ENCODE results near the gene AHI1. TPM values are rescaled to one million over a fixed set of nuclear protein-coding genes. Genes with fewer than 3 reads are reported as not detected.

The AHI1 gene
- polyA plus RNA-seq, 2 donors = 3.9 to 8.8 TPM

DNA sequence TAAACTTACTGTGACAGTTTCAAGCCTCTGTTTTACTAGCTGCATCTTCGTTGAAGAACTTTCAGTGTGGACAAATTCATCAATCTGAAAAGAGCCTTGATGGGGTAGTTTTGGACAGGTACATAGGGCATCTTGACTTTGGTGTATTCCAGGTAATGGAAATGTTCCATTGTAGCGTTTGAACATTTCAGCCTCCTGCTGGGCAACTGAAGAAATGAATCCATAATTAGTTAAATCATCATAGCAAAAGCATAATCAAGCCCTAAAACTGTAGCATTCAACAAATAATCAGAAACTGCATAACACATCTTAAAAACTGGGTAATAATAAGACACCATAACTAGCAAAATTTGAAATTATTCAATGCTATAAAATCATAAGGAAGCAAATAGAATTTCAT, 86.2 kb downstream of the AHI1 start:
- WGBS, 2 donors = 68 to 73% methylated on average over 2 of the region's 2 CpGs
- Histone ChIP-seq H3K27me3 (ENCODE audit: control insufficient read depth in 1 of 2, insufficient read depth in 2 of 2, low read length in 2 of 2) (no peaks in the 10 kb centered on the region), H3K27ac (ENCODE audit: low read depth in 2 of 2, low read length in 1 of 2) (no peak overlapping the region), H3K4me1 (ENCODE audit: control insufficient read depth in 2 of 2, insufficient read depth in 2 of 2, low read length in 1 of 2) (no peaks in the 10 kb centered on the region), H3K36me3 (ENCODE audit: control insufficient read depth in 2 of 2, insufficient read depth in 2 of 2, low read length in 1 of 2) (no peaks in the 10 kb centered on the region), H3K4me3 (ENCODE audit: low read depth in 1 of 2, low read length in 2 of 2) (no peak overlapping the region), H3K9me3 (ENCODE audit: control insufficient read depth in 2 of 2, insufficient read depth in 1 of 2, low read depth in 1 of 2, low read length in 1 of 2) (no peaks in the 10 kb centered on the region)

DNA sequence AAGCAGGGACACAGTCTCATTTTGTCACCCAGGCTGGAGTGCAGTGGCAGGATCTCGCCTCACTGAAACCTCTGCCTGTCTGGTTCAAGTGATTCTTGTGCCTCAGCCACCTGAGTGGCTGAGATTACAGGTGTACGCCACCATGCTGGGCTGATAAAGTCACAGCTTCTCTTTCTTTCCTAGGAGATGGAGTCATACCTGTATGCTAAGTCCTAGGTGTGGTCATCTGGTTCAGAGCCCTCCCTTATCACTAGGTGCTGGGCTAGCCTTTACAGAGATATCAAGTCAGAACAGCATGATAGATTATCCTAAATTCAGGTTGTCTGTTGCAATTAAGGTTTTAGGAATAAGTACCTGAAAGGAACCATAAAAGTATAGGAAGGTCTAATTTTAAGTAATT, 86.7 kb downstream of the AHI1 start:
- Histone ChIP-seq H3K9me3 (ENCODE audit: control insufficient read depth in 2 of 2, insufficient read depth in 1 of 2, low read depth in 1 of 2, low read length in 1 of 2) (no peaks in the 10 kb centered on the region), H3K27ac (ENCODE audit: low read depth in 2 of 2, low read length in 1 of 2) (no peak overlapping the region), H3K27me3 (ENCODE audit: control insufficient read depth in 1 of 2, insufficient read depth in 2 of 2, low read length in 2 of 2) (no peaks in the 10 kb centered on the region), H3K4me3 (ENCODE audit: low read depth in 1 of 2, low read length in 2 of 2) (no peak overlapping the region), H3K4me1 (ENCODE audit: control insufficient read depth in 2 of 2, insufficient read depth in 2 of 2, low read length in 1 of 2) (no peaks in the 10 kb centered on the region), H3K36me3 (ENCODE audit: control insufficient read depth in 2 of 2, insufficient read depth in 2 of 2, low read length in 1 of 2) (no peaks in the 10 kb centered on the region)
- WGBS, 2 donors = 98% methylated on average over 2 of the region's 2 CpGs

DNA sequence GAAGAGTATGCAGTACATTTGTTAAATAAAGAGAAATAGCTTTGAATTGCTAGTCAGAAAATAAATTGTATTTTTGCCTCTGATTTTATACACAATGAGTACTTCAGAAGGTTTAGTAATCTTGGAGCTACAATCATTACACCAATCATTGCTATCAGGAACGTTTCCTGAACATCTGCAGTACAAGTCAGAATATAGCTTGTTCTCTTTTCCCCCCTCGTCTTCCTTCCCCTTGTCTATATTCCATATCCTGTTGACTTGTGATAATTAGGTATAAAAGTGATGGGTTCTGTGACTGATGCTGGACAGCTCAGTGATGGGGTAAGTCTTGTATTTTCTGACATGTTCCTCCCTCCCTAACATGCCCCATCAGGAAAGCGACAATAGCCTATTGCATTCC, 94.0 kb downstream of the AHI1 start:
- Histone ChIP-seq H3K9me3 (ENCODE audit: control insufficient read depth in 2 of 2, insufficient read depth in 1 of 2, low read depth in 1 of 2, low read length in 1 of 2) (no peaks in the 10 kb centered on the region), H3K36me3 (ENCODE audit: control insufficient read depth in 2 of 2, insufficient read depth in 2 of 2, low read length in 1 of 2) (no peaks in the 10 kb centered on the region), H3K27ac (ENCODE audit: low read depth in 2 of 2, low read length in 1 of 2) (no peak overlapping the region), H3K4me3 (ENCODE audit: low read depth in 1 of 2, low read length in 2 of 2) (no peak overlapping the region), H3K4me1 (ENCODE audit: control insufficient read depth in 2 of 2, insufficient read depth in 2 of 2, low read length in 1 of 2) (no peaks in the 10 kb centered on the region), H3K27me3 (ENCODE audit: control insufficient read depth in 1 of 2, insufficient read depth in 2 of 2, low read length in 2 of 2) (no peaks in the 10 kb centered on the region)
- WGBS, 2 donors = 80 to 83% methylated on average over 3 of the region's 3 CpGs

DNA sequence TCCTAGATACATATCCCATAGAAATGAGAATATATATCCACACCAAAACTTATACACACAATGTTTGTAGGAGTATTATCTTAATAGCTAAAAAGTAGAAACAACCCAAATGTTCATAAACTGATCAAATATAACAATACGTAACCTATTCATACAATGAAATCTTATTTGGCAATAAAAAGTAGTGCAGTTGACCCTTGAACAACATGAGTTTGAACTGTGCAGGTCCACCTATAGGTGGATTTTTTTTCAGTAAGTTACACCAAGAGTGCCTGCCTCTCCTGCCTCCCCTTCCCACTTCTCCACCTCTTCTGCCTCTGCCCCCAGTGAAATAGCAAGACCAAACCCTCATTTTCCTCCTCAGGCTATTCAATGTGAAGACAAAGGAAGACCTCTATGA, 95.2 kb downstream of the AHI1 start:
- WGBS, 2 donors = 98% methylated on average over 1 of the region's 1 CpG
- Histone ChIP-seq H3K4me3 (ENCODE audit: low read depth in 1 of 2, low read length in 2 of 2) (no peak overlapping the region), H3K36me3 (ENCODE audit: control insufficient read depth in 2 of 2, insufficient read depth in 2 of 2, low read length in 1 of 2) (no peaks in the 10 kb centered on the region), H3K4me1 (ENCODE audit: control insufficient read depth in 2 of 2, insufficient read depth in 2 of 2, low read length in 1 of 2) (no peaks in the 10 kb centered on the region), H3K9me3 (ENCODE audit: control insufficient read depth in 2 of 2, insufficient read depth in 1 of 2, low read depth in 1 of 2, low read length in 1 of 2) (no peaks in the 10 kb centered on the region), H3K27me3 (ENCODE audit: control insufficient read depth in 1 of 2, insufficient read depth in 2 of 2, low read length in 2 of 2) (no peaks in the 10 kb centered on the region), H3K27ac (ENCODE audit: low read depth in 2 of 2, low read length in 1 of 2) (no peak overlapping the region)

DNA sequence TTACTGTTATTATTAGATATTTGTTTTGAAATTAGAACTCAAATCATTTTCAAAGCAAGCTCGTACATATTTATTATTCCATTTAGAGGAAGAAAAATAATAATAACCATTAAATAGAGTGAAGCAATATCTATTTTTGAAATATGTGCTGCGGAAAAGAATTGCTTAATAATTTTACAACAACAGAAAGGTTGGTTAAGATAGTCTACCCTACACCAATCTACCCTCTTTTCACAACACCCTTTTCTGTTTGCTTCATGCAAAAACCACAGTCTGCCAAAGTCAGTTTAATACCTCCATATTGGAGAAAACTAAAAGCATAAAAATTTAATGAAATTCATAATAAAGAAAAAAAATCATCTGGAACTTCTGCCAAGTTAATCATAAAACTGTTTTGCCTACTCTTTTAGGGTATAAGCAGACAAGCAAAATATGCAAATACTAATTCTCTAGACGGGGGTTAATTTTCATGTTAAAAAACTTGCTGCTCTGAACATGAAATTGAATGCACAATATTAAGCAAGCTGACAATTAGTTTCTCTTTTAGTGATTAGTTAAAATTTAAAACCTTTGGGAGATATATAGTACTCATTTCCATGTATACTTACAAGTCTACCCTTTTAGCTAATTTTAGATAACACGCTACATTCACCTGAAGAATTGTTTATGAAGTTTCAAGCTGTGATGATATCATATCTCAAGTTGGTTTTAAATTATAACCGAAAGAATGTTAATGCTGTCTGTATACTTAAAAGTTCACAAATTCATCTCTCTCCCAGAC, 100.2 kb downstream of the AHI1 start:
- H3K27ac ChIP-seq (ENCODE audit: low read depth in 2 of 2, low read length in 1 of 2) = no peak overlapping the region
- no peaks in the 10 kb centered on the region for H3K27me3 ChIP-seq (ENCODE audit: control insufficient read depth in 1 of 2, insufficient read depth in 2 of 2, low read length in 2 of 2)
- WGBS, 2 donors = 92% methylated on average over 5 of the region's 5 CpGs
- no peak overlapping the region for H3K4me3 ChIP-seq (ENCODE audit: low read depth in 1 of 2, low read length in 2 of 2)
- H3K4me1 ChIP-seq (ENCODE audit: control insufficient read depth in 2 of 2, insufficient read depth in 2 of 2, low read length in 1 of 2) = no peaks in the 10 kb centered on the region
- no peaks in the 10 kb centered on the region for H3K9me3 ChIP-seq (ENCODE audit: control insufficient read depth in 2 of 2, insufficient read depth in 1 of 2, low read depth in 1 of 2, low read length in 1 of 2)
- no peaks in the 10 kb centered on the region for H3K36me3 ChIP-seq (ENCODE audit: control insufficient read depth in 2 of 2, insufficient read depth in 2 of 2, low read length in 1 of 2)

DNA sequence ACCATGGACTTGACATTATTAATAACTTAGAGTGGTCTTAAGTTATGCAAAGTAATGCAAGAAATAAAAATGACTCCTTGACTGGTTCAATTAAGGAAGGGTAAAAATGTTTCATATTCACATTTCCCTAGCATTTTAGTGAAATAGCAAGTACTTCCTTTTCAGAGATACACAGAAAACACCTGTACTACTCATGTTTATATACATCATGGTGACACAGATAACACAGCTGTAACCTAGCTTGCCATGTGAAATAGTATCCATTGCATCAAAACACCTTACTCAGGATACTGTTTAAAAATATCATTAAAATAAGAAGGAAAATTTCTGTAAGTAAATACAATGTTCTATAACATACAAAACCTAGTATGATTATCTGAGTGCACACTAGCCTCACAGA, 102.4 kb downstream of the AHI1 start:
- Histone ChIP-seq H3K36me3 (ENCODE audit: control insufficient read depth in 2 of 2, insufficient read depth in 2 of 2, low read length in 1 of 2) (no peaks in the 10 kb centered on the region), H3K27me3 (ENCODE audit: control insufficient read depth in 1 of 2, insufficient read depth in 2 of 2, low read length in 2 of 2) (no peaks in the 10 kb centered on the region), H3K9me3 (ENCODE audit: control insufficient read depth in 2 of 2, insufficient read depth in 1 of 2, low read depth in 1 of 2, low read length in 1 of 2) (no peaks in the 10 kb centered on the region), H3K4me3 (ENCODE audit: low read depth in 1 of 2, low read length in 2 of 2) (no peak overlapping the region), H3K4me1 (ENCODE audit: control insufficient read depth in 2 of 2, insufficient read depth in 2 of 2, low read length in 1 of 2) (no peaks in the 10 kb centered on the region), H3K27ac (ENCODE audit: low read depth in 2 of 2, low read length in 1 of 2) (no peak overlapping the region)

DNA sequence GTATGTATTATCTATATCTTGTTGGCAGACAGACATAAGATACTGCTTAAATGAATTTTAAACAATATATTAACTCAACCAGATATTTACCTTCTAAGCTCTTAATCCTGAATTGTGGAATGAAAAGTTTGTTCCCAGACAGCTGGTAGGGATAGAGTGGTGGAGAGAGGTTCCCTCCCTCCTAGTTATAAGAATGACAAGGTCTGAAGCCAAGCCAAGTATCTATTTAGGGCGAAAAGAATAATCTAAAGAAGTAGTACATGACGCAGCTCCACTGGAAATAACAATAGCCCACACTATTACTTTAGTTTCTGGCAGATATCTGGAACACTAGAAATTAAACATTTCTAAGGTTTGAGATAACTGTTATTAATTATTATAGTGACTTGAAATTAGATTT, 104.3 kb downstream of the AHI1 start:
- H3K27me3 ChIP-seq (ENCODE audit: control insufficient read depth in 1 of 2, insufficient read depth in 2 of 2, low read length in 2 of 2) = no peaks in the 10 kb centered on the region
- no peaks in the 10 kb centered on the region for H3K9me3 ChIP-seq (ENCODE audit: control insufficient read depth in 2 of 2, insufficient read depth in 1 of 2, low read depth in 1 of 2, low read length in 1 of 2)
- H3K36me3 ChIP-seq (ENCODE audit: control insufficient read depth in 2 of 2, insufficient read depth in 2 of 2, low read length in 1 of 2) = no peaks in the 10 kb centered on the region
- 81 to 85% methylated on average over 2 of the region's 2 CpGs for WGBS, 2 donors
- no peak overlapping the region for H3K27ac ChIP-seq (ENCODE audit: low read depth in 2 of 2, low read length in 1 of 2)
- no peak overlapping the region for H3K4me3 ChIP-seq (ENCODE audit: low read depth in 1 of 2, low read length in 2 of 2)
- H3K4me1 ChIP-seq (ENCODE audit: control insufficient read depth in 2 of 2, insufficient read depth in 2 of 2, low read length in 1 of 2) = no peaks in the 10 kb centered on the region

DNA sequence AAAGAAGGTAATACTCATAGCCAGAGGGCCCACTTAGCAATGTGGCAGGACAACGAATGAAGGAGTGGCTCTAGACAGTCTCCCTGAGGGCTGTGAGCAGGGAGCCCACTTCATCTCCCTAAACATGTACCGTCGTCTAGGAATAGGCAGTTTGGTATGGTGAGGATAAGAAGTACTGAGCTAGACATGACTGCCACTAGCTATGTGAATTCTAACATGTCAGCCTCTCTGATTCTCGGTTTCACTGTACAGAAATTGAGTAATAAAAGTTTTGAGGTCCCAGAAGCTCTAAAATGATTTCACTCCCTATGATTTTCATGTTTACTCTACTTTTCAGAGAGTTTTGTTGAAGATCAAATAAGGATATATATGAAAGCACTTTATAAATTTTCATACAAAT, 107.1 kb downstream of the AHI1 start:
- 85 to 90% methylated on average over 4 of the region's 4 CpGs for WGBS, 2 donors

DNA sequence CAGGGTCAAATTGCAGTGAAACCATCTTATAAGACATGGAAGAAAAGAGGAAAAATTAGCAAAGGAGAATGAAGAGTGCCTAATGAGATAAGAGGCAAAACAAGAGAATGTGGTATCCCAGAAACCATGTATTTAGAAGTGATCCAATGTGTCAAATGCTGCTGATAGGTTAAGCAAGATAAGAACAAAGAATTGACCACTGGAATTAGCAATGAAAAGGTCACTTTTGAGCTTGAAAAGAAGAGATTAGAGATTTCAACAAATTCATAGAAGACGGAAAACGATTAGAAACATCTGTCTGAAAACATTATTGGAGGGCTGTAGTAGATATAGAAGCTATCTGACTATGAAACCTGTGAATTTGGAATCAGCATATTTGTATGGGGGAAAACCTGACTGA, 112.2 kb downstream of the AHI1 start:
- H3K4me1 ChIP-seq (ENCODE audit: control insufficient read depth in 2 of 2, insufficient read depth in 2 of 2, low read length in 1 of 2) = no peaks in the 10 kb centered on the region
- H3K4me3 ChIP-seq (ENCODE audit: low read depth in 1 of 2, low read length in 2 of 2) = no peak overlapping the region
- H3K27me3 ChIP-seq (ENCODE audit: control insufficient read depth in 1 of 2, insufficient read depth in 2 of 2, low read length in 2 of 2) = no peaks in the 10 kb centered on the region
- WGBS, 2 donors = 91 to 92% methylated on average over 2 of the region's 2 CpGs
- H3K27ac ChIP-seq (ENCODE audit: low read depth in 2 of 2, low read length in 1 of 2) = no peak overlapping the region
- H3K36me3 ChIP-seq (ENCODE audit: control insufficient read depth in 2 of 2, insufficient read depth in 2 of 2, low read length in 1 of 2) = no peaks in the 10 kb centered on the region
- no peaks in the 10 kb centered on the region for H3K9me3 ChIP-seq (ENCODE audit: control insufficient read depth in 2 of 2, insufficient read depth in 1 of 2, low read depth in 1 of 2, low read length in 1 of 2)

More for the DNA sequence above, 107.1 kb downstream of the AHI1 start:
- Histone ChIP-seq H3K9me3 (ENCODE audit: control insufficient read depth in 2 of 2, insufficient read depth in 1 of 2, low read depth in 1 of 2, low read length in 1 of 2) (no peaks in the 10 kb centered on the region), H3K27ac (ENCODE audit: low read depth in 2 of 2, low read length in 1 of 2) (no peak overlapping the region), H3K27me3 (ENCODE audit: control insufficient read depth in 1 of 2, insufficient read depth in 2 of 2, low read length in 2 of 2) (no peaks in the 10 kb centered on the region), H3K4me3 (ENCODE audit: low read depth in 1 of 2, low read length in 2 of 2) (no peak overlapping the region), H3K4me1 (ENCODE audit: control insufficient read depth in 2 of 2, insufficient read depth in 2 of 2, low read length in 1 of 2) (no peaks in the 10 kb centered on the region), H3K36me3 (ENCODE audit: control insufficient read depth in 2 of 2, insufficient read depth in 2 of 2, low read length in 1 of 2) (no peaks in the 10 kb centered on the region)

DNA sequence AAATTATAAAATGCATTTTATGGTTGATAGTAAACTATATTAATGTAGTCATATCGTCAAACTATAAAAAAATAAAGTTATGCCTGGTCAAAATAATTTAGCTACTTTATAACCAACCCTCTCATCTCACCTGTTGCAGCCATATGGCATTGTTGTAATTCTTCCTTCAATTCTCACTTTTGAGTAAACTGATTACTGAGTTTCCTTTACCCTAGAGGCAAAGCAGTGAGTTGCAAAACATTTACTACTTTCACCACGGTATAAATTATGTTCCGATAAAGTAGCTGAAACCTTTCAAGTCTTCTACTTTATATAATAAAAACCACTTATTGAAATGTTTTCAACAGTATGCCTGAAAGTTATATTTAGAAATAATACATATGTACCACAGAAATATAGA, 113.8 kb downstream of the AHI1 start:
- Histone ChIP-seq H3K36me3 (ENCODE audit: control insufficient read depth in 2 of 2, insufficient read depth in 2 of 2, low read length in 1 of 2) (no peaks in the 10 kb centered on the region), H3K9me3 (ENCODE audit: control insufficient read depth in 2 of 2, insufficient read depth in 1 of 2, low read depth in 1 of 2, low read length in 1 of 2) (no peaks in the 10 kb centered on the region), H3K4me1 (ENCODE audit: control insufficient read depth in 2 of 2, insufficient read depth in 2 of 2, low read length in 1 of 2) (no peaks in the 10 kb centered on the region), H3K27ac (ENCODE audit: low read depth in 2 of 2, low read length in 1 of 2) (no peak overlapping the region), H3K27me3 (ENCODE audit: control insufficient read depth in 1 of 2, insufficient read depth in 2 of 2, low read length in 2 of 2) (no peaks in the 10 kb centered on the region), H3K4me3 (ENCODE audit: low read depth in 1 of 2, low read length in 2 of 2) (no peak overlapping the region)
- WGBS, 2 donors = 85 to 87% methylated on average over 3 of the region's 3 CpGs

Measured in esophagus (tissue), 2 donors.